SK-N-SH treated with all-trans-retinoic acid at 6 μM for 48 hours (cell line): ENCODE measurements around the gene GFM2.

ENCODE experiments used
- BACH2 ChIP-seq: fragments of 250-450 bp; sonication (Bioruptor Pico); IDR thresholded peaks from 2 replicates; pipeline ENCODE4 v1.9.0; 2021; ENCODE audit warnings: mild to moderate bottlenecking, borderline replicate concordance
- CREB5 ChIP-seq: fragments of 250-450 bp; sonication (Bioruptor Pico); IDR thresholded peaks from 2 replicates; pipeline ENCODE4 v1.5.1; 2020; ENCODE audit warnings: low read depth, mild to moderate bottlenecking, moderate library complexity
- ESRRG ChIP-seq: fragments of 250-450 bp; sonication (Bioruptor Pico); IDR thresholded peaks from 2 replicates; pipeline ENCODE4 v1.6.1; 2021; ENCODE audit warnings: mild to moderate bottlenecking
- OSR1 ChIP-seq: fragments of 250-450 bp; sonication (Bioruptor Pico); IDR thresholded peaks from 2 replicates; pipeline ENCODE4 v1.8.0; 2022; ENCODE audit warnings: moderate library complexity, mild to moderate bottlenecking, inconsistent platforms
- PATZ1 ChIP-seq: fragments of 250-450 bp; sonication (Bioruptor Pico); IDR thresholded peaks from 2 replicates; pipeline ENCODE4 v1.8.0; 2020; ENCODE audit warnings: mild to moderate bottlenecking, moderate library complexity, borderline replicate concordance
- RARB ChIP-seq: fragments of 250-450 bp; sonication (Bioruptor Pico); IDR thresholded peaks from 2 replicates; pipeline ENCODE4 v1.8.0; 2021; ENCODE audit warnings: mild to moderate bottlenecking, moderate library complexity
- ZFP30 ChIP-seq: fragments of 450-650 bp; formaldehyde crosslinking; IDR thresholded peaks from 2 replicates; pipeline ENCODE4 v1.5.0; 2022; ENCODE audit warnings: mild to moderate bottlenecking, moderate library complexity
- ZNF565 ChIP-seq: fragments of 450-650 bp; formaldehyde crosslinking; conservative IDR thresholded peaks from 2 replicates; pipeline ENCODE4 v1.5.0; 2020; ENCODE audit warnings: low read depth, mild to moderate bottlenecking, moderate library complexity
- ZNF70 ChIP-seq: fragments of 450-650 bp; formaldehyde crosslinking; IDR thresholded peaks from 2 replicates; pipeline ENCODE4 v1.5.0; 2020; ENCODE audit warnings: mild to moderate bottlenecking, moderate library complexity
- ZNF8 ChIP-seq: fragments of 450-650 bp; formaldehyde crosslinking; IDR thresholded peaks from 2 replicates; pipeline ENCODE4 v1.5.0; 2020; ENCODE audit warnings: mild to moderate bottlenecking, moderate library complexity

GRCh38 chr5:74810915-74811314, 44.0 kb upstream of the GFM2 start:
- no peak for TF ChIP-seq ZNF565 (CRISPR knock-in tag)
- no peak for TF ChIP-seq RARB
- no peak for TF ChIP-seq PATZ1 (CRISPR knock-in tag)
- no peak for TF ChIP-seq ZNF8 (CRISPR knock-in tag)
- TF ChIP-seq ESRRG (CRISPR knock-in tag): no peak
- TF ChIP-seq OSR1 (CRISPR knock-in tag): no peak
- no peak for TF ChIP-seq ZFP30
- no peak for TF ChIP-seq BACH2 (CRISPR knock-in tag)
- no peak for TF ChIP-seq ZNF70 (CRISPR knock-in tag)
- TF ChIP-seq CREB5 (CRISPR knock-in tag): no peak
